Loucy (cell line): ENCODE results near the gene WWTR1.

ENCODE experiments used
- H2AFZ ChIP-seq: fragments of 200-600 bp; sonication (generic); 2 replicates; pipeline ENCODE4 v1.6.0; 2016; ENCODE audit warnings: antibody characterized with exemption, mild to moderate bottlenecking, low read length, moderate library complexity
- H3F3A ChIP-seq: fragments of 200-600 bp; 2 replicates; pipeline ENCODE4 v1.6.0; 2016; ENCODE audit warnings: antibody characterized with exemption, low read depth, mild to moderate bottlenecking
- H3K27me3 ChIP-seq: fragments of 200-600 bp; sonication (generic); 2 replicates; pipeline ENCODE4 v1.6.1; 2014; ENCODE audit warnings: low read length, mild to moderate bottlenecking; ENCODE audit not compliant: insufficient read depth, poor library complexity, severe bottlenecking
- H3K36me3 ChIP-seq: fragments of 200-600 bp; sonication (generic); 2 replicates; pipeline ENCODE4 v1.6.1; 2016; ENCODE audit warnings: low read length; ENCODE audit not compliant: insufficient read depth
- H3K4me1 ChIP-seq: fragments of 200-600 bp; sonication (generic); 2 replicates; pipeline ENCODE4 v1.5.1; 2014; ENCODE audit warnings: low read length, mild to moderate bottlenecking; ENCODE audit not compliant: insufficient read depth, poor library complexity, severe bottlenecking
- H3K4me2 ChIP-seq: fragments of 200-600 bp; sonication (generic); 2 replicates; pipeline ENCODE4 v1.6.0; 2014; ENCODE audit warnings: antibody characterized with exemption, low read length, low read depth, mild to moderate bottlenecking; ENCODE audit not compliant: poor library complexity, severe bottlenecking
- H3K4me3 ChIP-seq: fragments of 200-600 bp; sonication (generic); 2 replicates; pipeline ENCODE4 v1.5.1; 2014; ENCODE audit warnings: low read length, mild to moderate bottlenecking, mixed read lengths; ENCODE audit not compliant: poor library complexity, severe bottlenecking
- H3K79me2 ChIP-seq: fragments of 200-600 bp; sonication (generic); 2 replicates; pipeline ENCODE4 v1.6.1; 2014; ENCODE audit warnings: low read length; ENCODE audit not compliant: insufficient read depth
- H3K9ac ChIP-seq: fragments of 200-600 bp; sonication (generic); 2 replicates; pipeline ENCODE4 v1.6.0; 2014; ENCODE audit warnings: mild to moderate bottlenecking, low read depth, low read length, moderate library complexity; ENCODE audit not compliant: poor library complexity, severe bottlenecking
- H3K9me2 ChIP-seq: fragments of 200-600 bp; sonication (generic); replicated peaks from 2 replicates; pipeline ENCODE4 v1.6.1; 2016; ENCODE audit warnings: low read depth, low read length, mixed read lengths
- H3K9me3 ChIP-seq: fragments of 200-600 bp; sonication (generic); 2 replicates; pipeline ENCODE4 v1.6.1; 2014; ENCODE audit warnings: mild to moderate bottlenecking, antibody characterized with exemption, low read length, low read depth; ENCODE audit not compliant: insufficient read depth
- H4K20me1 ChIP-seq: fragments of 200-600 bp; sonication (generic); 2 replicates; pipeline ENCODE4 v1.6.0; 2014; ENCODE audit warnings: antibody characterized with exemption, low read length, mild to moderate bottlenecking; ENCODE audit not compliant: insufficient read depth, poor library complexity, severe bottlenecking
- EZH2phosphoT487 ChIP-seq: fragments of 200-600 bp; IDR thresholded peaks from 2 replicates; pipeline ENCODE4 v1.6.1; 2018; ENCODE audit warnings: antibody characterized with exemption, mild to moderate bottlenecking, moderate library complexity, borderline replicate concordance
- TF ChIP-seq, protein P1 (sequence below): fragments of 200-600 bp; sonication (generic); conservative IDR thresholded peaks from 2 replicates; pipeline ENCODE4 v1.5.1; 2014; ENCODE audit warnings: mild to moderate bottlenecking, antibody characterized with exemption, low read length

The WWTR1 gene

GRCh38 chr3:149588909-149589308 lies 68.9 kb downstream of the WWTR1 start:
- no peaks in the 10 kb centered on the region for H4K20me1 ChIP-seq
- H3K27me3 ChIP-seq: no peaks in the 10 kb centered on the region
- H3K9me3 ChIP-seq: no peaks in the 10 kb centered on the region
- H3K4me2 ChIP-seq: no peak overlapping the region
- no peaks in the 10 kb centered on the region for H3K36me3 ChIP-seq
- no peak overlapping the region for H3K4me3 ChIP-seq
- no peaks in the 10 kb centered on the region for H3K79me2 ChIP-seq
- no peaks in the 10 kb centered on the region for H3F3A ChIP-seq
- TF ChIP-seq EZH2phosphoT487: no peak
- TF ChIP-seq, protein P1, sequence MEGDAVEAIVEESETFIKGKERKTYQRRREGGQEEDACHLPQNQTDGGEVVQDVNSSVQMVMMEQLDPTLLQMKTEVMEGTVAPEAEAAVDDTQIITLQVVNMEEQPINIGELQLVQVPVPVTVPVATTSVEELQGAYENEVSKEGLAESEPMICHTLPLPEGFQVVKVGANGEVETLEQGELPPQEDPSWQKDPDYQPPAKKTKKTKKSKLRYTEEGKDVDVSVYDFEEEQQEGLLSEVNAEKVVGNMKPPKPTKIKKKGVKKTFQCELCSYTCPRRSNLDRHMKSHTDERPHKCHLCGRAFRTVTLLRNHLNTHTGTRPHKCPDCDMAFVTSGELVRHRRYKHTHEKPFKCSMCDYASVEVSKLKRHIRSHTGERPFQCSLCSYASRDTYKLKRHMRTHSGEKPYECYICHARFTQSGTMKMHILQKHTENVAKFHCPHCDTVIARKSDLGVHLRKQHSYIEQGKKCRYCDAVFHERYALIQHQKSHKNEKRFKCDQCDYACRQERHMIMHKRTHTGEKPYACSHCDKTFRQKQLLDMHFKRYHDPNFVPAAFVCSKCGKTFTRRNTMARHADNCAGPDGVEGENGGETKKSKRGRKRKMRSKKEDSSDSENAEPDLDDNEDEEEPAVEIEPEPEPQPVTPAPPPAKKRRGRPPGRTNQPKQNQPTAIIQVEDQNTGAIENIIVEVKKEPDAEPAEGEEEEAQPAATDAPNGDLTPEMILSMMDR: no peak
- no peaks in the 10 kb centered on the region for H3K9me2 ChIP-seq
- H2AFZ ChIP-seq: no peak overlapping the region
- no peak overlapping the region for H3K9ac ChIP-seq
- H3K4me1 ChIP-seq: no peaks in the 10 kb centered on the region

DNA sequence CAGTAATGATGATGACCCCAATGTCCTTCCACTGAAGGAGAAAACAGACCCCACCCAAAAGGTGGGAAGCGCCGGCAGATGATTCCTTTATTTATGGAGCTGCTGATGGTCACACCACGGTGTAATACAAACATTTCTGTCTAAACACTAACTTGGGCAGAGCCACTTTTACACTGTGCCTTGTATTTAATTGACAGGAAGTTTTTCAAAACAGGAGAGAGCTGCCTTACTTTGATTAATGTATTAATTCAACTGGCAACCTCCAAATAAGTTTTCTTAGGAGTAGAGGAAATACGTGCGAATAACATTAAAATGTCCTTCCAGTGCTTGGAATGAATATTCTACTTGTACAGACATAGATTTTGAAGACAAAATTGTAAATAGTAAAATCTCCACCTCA lies 70.4 kb downstream of the WWTR1 start:
- H3K79me2 ChIP-seq: no peaks in the 10 kb centered on the region
- no peak overlapping the region for H3K9ac ChIP-seq
- H2AFZ ChIP-seq: no peak overlapping the region
- no peaks in the 10 kb centered on the region for H3K9me3 ChIP-seq
- no peak overlapping the region for H3K4me2 ChIP-seq
- no peaks in the 10 kb centered on the region for H3F3A ChIP-seq
- TF ChIP-seq, protein P1: no peak
- TF ChIP-seq EZH2phosphoT487: no peak
- no peak overlapping the region for H3K4me3 ChIP-seq
- no peaks in the 10 kb centered on the region for H3K9me2 ChIP-seq
- H4K20me1 ChIP-seq: no peaks in the 10 kb centered on the region
- H3K4me1 ChIP-seq: no peaks in the 10 kb centered on the region
- no peaks in the 10 kb centered on the region for H3K27me3 ChIP-seq
- no peaks in the 10 kb centered on the region for H3K36me3 ChIP-seq

DNA sequence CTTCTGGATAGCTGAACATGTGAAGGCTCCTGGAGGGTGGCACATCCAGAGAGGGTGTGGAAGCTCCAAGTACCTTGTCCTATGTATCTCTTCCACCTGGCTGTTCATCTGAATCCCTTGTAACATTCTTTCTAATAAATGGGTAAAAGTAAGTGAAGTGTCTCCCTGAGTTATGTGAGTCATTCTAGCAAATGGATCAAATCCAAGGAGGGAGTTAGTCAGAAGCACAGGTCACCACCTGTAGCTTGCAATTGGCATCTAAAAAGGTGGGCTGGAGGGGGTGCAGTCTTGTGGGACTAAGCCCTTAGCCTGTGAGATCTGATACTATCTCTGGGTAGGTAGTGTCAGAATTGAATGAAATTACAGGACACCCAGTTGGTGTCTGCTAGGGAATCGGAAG lies 71.0 kb downstream of the WWTR1 start:
- no peak overlapping the region for H2AFZ ChIP-seq
- no peaks in the 10 kb centered on the region for H3K79me2 ChIP-seq
- no peaks in the 10 kb centered on the region for H4K20me1 ChIP-seq
- H3K9me3 ChIP-seq: no peaks in the 10 kb centered on the region
- H3K4me1 ChIP-seq: peaks cover 2% of the 10 kb centered on the region
- no peaks in the 10 kb centered on the region for H3F3A ChIP-seq
- no peaks in the 10 kb centered on the region for H3K27me3 ChIP-seq
- H3K36me3 ChIP-seq: no peaks in the 10 kb centered on the region
- no peak overlapping the region for H3K4me2 ChIP-seq
- H3K9ac ChIP-seq: no peak overlapping the region
- no peak for TF ChIP-seq EZH2phosphoT487
- TF ChIP-seq, protein P1: no peak
- H3K9me2 ChIP-seq: no peaks in the 10 kb centered on the region
- no peak overlapping the region for H3K4me3 ChIP-seq
